Kidney epithelial cell (primary cell): ENCODE results near the gene HYAL3. TPM values are rescaled to one million over a fixed set of nuclear protein-coding genes. Genes with fewer than 3 reads are reported as not detected.

ENCODE experiments used
- DNase-seq: peaks from one replicate; pipeline ENCODE4 v3.0.0-alpha.2; 2010; ENCODE audit warnings: low read depth
- H3K27me3 ChIP-seq: 2 replicates; pipeline ENCODE4 v1.6.0; 2011; ENCODE audit warnings: low read length; ENCODE audit not compliant: control insufficient read depth, insufficient read depth
- H3K36me3 ChIP-seq: 2 replicates; pipeline ENCODE4 v1.5.1; 2011; ENCODE audit warnings: low read length; ENCODE audit not compliant: control insufficient read depth, insufficient read depth
- H3K4me3 ChIP-seq: 2 replicates; pipeline ENCODE4 v1.5.1; 2011; ENCODE audit warnings: low read depth, mild to moderate bottlenecking, control low read depth, low read length
- total RNA-seq: library from RNA; depleted of rRNA; stranded (reverse); fragments of >200 nt; gene quantifications from 2 replicates; pipeline ENCODE4 v1.2.3, GENCODE V29; 2015
- TF ChIP-seq, protein P1 (sequence below): IDR thresholded peaks from 2 replicates; pipeline ENCODE4 v1.5.1; 2011; ENCODE audit warnings: mild to moderate bottlenecking, moderate library complexity, low read length, control low read depth, inconsistent platforms; ENCODE audit not compliant: insufficient read depth, poor library complexity, severe bottlenecking

Gene HYAL3
- total RNA-seq, 1 donor from 2014 or later: 7.6 TPM

DNA sequence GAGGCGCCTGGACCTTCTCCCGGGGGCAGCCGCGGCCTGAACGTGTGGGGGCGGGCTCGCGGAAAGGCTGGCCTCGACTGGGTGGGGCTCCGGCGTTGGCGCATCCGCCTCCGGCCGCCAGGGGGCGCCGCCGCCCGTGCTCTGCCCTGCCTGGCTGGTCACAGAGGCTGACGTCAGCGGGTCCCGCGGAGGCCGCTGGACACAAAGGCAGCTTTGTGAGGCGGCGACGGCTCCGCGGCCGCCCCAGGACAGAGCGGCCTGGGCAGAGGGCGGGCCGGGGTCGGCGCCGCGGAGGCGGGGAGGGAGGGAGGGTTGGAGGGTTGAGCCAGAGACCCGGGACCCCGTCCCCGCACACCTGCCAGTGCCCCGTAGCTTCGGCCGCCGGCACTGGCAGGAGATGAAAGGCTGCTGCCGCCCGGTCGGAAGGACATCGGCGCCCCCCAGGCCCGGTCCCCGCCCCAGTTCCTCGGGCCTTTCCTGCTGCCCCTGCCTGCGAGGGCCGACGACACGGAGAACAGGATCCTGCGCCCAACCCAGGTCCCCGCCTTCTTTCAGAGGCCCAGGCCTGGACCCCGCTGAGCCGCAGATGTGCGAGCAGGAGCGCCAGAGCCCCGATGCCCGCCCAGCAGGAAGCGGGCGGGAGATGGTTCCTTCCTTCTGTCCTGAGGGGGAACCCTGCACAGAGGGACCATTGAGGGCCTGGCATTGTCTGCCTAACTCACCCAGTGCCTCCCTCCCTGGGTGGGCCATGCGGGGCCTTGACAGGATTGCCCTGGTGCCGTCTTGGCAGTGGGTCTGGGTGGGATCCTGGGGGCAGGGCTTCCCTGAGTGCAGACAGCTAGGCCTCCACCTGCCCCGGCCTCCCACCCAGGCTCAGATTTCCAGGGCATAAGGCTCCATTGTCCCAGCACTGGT, 38.9 kb downstream of the HYAL3 start:
- DNase-seq: no peak
- TF ChIP-seq, protein P1, sequence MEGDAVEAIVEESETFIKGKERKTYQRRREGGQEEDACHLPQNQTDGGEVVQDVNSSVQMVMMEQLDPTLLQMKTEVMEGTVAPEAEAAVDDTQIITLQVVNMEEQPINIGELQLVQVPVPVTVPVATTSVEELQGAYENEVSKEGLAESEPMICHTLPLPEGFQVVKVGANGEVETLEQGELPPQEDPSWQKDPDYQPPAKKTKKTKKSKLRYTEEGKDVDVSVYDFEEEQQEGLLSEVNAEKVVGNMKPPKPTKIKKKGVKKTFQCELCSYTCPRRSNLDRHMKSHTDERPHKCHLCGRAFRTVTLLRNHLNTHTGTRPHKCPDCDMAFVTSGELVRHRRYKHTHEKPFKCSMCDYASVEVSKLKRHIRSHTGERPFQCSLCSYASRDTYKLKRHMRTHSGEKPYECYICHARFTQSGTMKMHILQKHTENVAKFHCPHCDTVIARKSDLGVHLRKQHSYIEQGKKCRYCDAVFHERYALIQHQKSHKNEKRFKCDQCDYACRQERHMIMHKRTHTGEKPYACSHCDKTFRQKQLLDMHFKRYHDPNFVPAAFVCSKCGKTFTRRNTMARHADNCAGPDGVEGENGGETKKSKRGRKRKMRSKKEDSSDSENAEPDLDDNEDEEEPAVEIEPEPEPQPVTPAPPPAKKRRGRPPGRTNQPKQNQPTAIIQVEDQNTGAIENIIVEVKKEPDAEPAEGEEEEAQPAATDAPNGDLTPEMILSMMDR: peak; percentile 49

DNA sequence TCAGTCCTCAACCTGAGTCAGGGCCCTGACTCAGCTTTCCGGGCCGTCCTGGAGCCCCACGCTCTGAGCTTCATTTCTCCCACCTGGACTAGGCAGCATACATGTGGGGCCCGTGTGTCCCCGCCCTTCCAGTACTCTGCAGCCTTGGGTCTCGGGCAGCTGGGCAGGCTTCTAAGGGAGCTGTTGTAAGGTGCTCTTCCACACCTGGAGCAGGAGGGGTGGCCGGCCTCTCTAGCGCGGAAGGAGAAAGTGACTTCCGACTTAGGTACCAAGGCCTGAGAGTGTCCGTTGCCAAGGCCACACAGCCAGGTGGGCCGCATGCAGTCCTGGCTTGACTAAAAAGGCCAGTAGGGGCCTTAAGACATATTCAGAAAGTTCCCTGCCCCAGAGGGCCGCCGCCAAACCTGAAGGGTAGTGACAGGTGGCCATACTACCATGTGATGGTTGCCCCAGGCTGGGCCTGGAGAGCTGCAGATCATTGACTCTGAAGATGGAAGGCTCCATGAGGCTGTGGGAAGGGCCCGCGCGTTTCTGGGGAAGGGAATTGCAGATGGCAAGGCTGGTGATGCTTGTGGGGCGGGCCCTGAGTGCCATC, 39.7 kb downstream of the HYAL3 start:
- peaks cover 11% of the 10 kb centered on the region for H3K36me3 ChIP-seq

More for the DNA sequence above, 38.9 kb downstream of the HYAL3 start:
- H3K36me3 ChIP-seq: peaks cover 10% of the 10 kb centered on the region
- peak overlapping the region; percentile 48 for H3K4me3 ChIP-seq
- H3K27me3 ChIP-seq: no peaks in the 10 kb centered on the region

DNA sequence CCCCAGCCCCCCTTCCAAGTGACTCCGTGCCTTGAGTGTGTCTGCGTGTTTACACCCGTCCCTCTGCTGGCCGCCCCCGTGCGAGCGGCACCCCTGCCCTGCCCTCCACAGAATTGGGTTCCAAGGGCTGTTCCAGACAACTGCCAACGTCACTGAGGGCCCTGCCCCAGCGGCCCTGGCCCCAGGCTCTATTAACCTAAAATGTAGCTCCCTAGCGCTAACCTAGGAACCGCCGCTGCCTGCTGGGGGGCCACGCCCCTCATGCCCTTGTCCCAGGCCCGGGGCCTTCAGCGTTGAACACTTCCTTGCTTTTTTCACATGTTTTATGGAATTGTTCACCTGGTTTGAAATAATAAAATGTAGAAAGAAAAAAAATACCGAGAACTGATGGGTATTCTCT, 40.2 kb downstream of the HYAL3 start:
- Histone ChIP-seq H3K27me3 (no peaks in the 10 kb centered on the region), H3K4me3 (no peak overlapping the region), H3K36me3 (peaks cover 11% of the 10 kb centered on the region)
- no peak for DNase-seq
- TF ChIP-seq, protein P1: no peak

More for the DNA sequence above, 39.7 kb downstream of the HYAL3 start:
- TF ChIP-seq, protein P1: no peak
- DNase-seq: no peak
- Histone ChIP-seq H3K27me3 (no peaks in the 10 kb centered on the region), H3K4me3 (no peak overlapping the region)

DNA sequence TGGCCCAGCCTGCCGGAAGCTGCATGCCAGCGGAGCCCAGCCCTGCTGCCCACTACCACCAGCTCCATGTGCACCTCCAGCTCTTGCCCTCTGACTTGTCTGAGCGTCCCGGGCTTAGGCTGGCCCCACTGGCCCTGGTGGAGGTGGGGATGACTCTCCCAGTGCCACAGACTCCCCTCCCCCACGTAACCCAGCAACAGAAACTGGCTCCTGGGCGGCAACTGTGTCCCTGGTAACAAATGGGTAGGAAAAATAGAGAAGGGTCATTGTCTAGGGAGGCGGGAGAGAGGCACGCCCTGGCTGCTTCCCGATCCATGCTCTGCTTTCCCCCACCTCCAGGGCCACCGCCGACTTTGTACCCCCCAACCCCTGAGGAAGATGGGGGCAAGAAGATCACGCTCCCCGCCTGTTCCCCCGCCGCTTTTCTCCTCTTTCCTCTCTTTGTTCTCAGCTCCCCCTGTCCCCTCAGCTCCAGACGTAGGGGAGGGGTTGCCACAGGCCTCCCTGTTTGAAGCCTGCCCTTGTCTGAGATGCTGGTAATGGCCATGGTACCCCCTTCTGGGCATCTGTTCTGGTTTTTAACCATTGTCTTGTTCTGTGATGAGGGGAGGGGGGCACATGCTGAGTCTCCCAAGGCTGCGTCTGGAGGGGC, 41.0 kb downstream of the HYAL3 start:
- peaks cover 11% of the 10 kb centered on the region for H3K36me3 ChIP-seq
- H3K4me3 ChIP-seq: no peak overlapping the region
- TF ChIP-seq, protein P1: no peak
- H3K27me3 ChIP-seq: no peaks in the 10 kb centered on the region
- DNase-seq: no peak

DNA sequence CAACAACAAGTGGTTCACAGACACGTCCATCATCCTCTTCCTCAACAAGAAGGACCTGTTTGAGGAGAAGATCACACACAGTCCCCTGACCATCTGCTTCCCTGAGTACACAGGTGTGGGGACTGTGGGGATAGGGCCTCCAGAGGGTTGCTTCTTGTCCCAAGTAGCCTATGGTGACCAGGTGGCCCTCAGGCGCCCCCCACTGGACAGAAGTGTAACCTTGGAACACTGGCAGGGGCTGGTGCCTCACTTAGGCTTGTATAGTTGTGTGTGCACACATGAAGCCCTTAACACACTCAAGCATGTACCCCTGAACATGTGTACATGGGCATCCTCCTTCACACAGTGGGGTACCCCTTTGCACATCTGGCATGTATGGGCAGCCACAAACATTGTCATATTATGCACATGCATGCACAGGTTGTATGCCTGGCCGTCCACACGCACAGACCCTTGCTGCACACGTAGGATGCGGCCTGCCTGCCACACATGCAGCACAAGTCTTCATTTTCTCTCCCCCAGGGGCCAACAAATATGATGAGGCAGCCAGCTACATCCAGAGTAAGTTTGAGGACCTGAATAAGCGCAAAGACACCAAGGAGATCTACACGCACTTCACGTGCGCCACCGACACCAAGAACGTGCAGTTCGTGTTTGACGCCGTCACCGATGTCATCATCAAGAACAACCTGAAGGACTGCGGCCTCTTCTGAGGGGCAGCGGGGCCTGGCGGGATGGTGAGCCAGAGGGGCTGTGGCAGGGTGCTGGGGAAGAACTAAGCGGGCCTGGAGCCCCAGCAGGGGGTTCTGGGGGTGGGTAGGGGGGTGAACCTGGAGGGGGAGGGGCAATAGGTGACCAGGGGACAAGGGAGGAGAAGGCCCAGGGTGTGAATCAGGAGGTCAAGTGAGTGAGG, 42.0 kb downstream of the HYAL3 start:
- TF ChIP-seq, protein P1: peak; percentile 56

More for the DNA sequence above, 42.0 kb downstream of the HYAL3 start:
- no peaks in the 10 kb centered on the region for H3K27me3 ChIP-seq
- no peak overlapping the region for H3K4me3 ChIP-seq
- DNase-seq: no peak
- H3K36me3 ChIP-seq: peaks cover 11% of the 10 kb centered on the region
